Mesothelial cell of epicardium (in vitro differentiated cells): ENCODE results near the gene PDGFB. TPM values are rescaled to one million over a fixed set of nuclear protein-coding genes. Genes with fewer than 3 reads are reported as not detected.
A peak's percentile ranks its signal among the peaks of the same experiment; 100 is the strongest.

Experiments
- DNase-seq, 2 experiments: peaks; one replicate each; pipeline ENCODE4 v3.0.0; 2021; ENCODE audit warnings: low spot score in 2 of 2; ENCODE audit not compliant: unreplicated experiment in 2 of 2
- H3K27ac Mint-ChIP-seq: 2 replicates; pipeline ENCODE4 v1.8.0; 2021; ENCODE audit warnings: mixed read lengths
- H3K27me3 Mint-ChIP-seq: 2 replicates; pipeline ENCODE4 v1.8.0; 2021; ENCODE audit warnings: low read depth, mixed read lengths
- H3K36me3 Mint-ChIP-seq: 2 replicates; pipeline ENCODE4 v1.8.0; 2021; ENCODE audit warnings: mixed read lengths
- H3K4me1 Mint-ChIP-seq: 2 replicates; pipeline ENCODE4 v1.8.0; 2021; ENCODE audit warnings: mixed read lengths
- H3K4me3 Mint-ChIP-seq: 2 replicates; pipeline ENCODE4 v1.8.0; 2021; ENCODE audit warnings: mild to moderate bottlenecking, moderate library complexity, mixed read lengths
- H3K9me3 Mint-ChIP-seq: 2 replicates; pipeline ENCODE4 v1.8.0; 2021; ENCODE audit warnings: mixed read lengths
- CTCF ChIP-seq: fragments of 200-600 bp; sonication (generic); IDR thresholded peaks from one replicate; pipeline ENCODE4 v1.5.0; 2021; ENCODE audit warnings: antibody characterized with exemption; ENCODE audit not compliant: unreplicated experiment
- total RNA-seq: library from RNA; stranded (reverse); gene quantifications from 3 replicates; pipeline ENCODE4 v1.2.1, GENCODE V29; 2021

Gene PDGFB
- total RNA-seq, 1 donor from 2014 or later, result 14.7 TPM

- Mint-ChIP-seq H3K4me1 (peaks cover 19% of the 10 kb centered on the region), H3K36me3 (peaks cover 2% of the 10 kb centered on the region), H3K4me3 (no peak overlapping the region), H3K27me3 (no peaks in the 10 kb centered on the region), H3K9me3 (peaks cover 9% of the 10 kb centered on the region), H3K27ac (no peak overlapping the region)
- peak in 1 of 2 experiments; percentile 36 for DNase-seq
- no peak for TF ChIP-seq CTCF
These were observed 28.7 kb downstream of the PDGFB start for GRCh38 chr22:39216143-39216490.

- no peaks in the 10 kb centered on the region for H3K27me3 Mint-ChIP-seq
- no peaks in the 10 kb centered on the region for H3K36me3 Mint-ChIP-seq
- H3K27ac Mint-ChIP-seq, result peak overlapping the region; percentile 4
- DNase-seq, result no peak
- peak; percentile 18 for TF ChIP-seq CTCF
- H3K4me1 Mint-ChIP-seq, result peaks cover 17% of the 10 kb centered on the region
- H3K9me3 Mint-ChIP-seq, result peaks cover 9% of the 10 kb centered on the region
- no peak overlapping the region for H3K4me3 Mint-ChIP-seq
These were observed 29.2 kb downstream of the PDGFB start for GRCh38 chr22:39215426-39216142.

GRCh38 chr22:39215070-39215396 is 29.7 kb downstream of the PDGFB start:
- no peak for DNase-seq
- Mint-ChIP-seq H3K9me3 (peaks cover 7% of the 10 kb centered on the region), H3K27ac (peak overlapping the region; percentile 95), H3K36me3 (no peaks in the 10 kb centered on the region), H3K4me3 (no peak overlapping the region), H3K4me1 (peaks cover 17% of the 10 kb centered on the region), H3K27me3 (no peaks in the 10 kb centered on the region)
- no peak for TF ChIP-seq CTCF

- H3K36me3 Mint-ChIP-seq, result no peaks in the 10 kb centered on the region
- peaks cover 17% of the 10 kb centered on the region for H3K4me1 Mint-ChIP-seq
- no peak overlapping the region for H3K4me3 Mint-ChIP-seq
- peak overlapping the region; percentile 95 for H3K27ac Mint-ChIP-seq
- no peak for DNase-seq
- peaks cover 5% of the 10 kb centered on the region for H3K9me3 Mint-ChIP-seq
- no peaks in the 10 kb centered on the region for H3K27me3 Mint-ChIP-seq
- no peak for TF ChIP-seq CTCF
These were observed 30.3 kb downstream of the PDGFB start for GRCh38 chr22:39214383-39215069.

GRCh38 chr22:39214006-39214382 is 30.8 kb downstream of the PDGFB start:
- no peak for DNase-seq
- Mint-ChIP-seq H3K4me1 (peaks cover 17% of the 10 kb centered on the region), H3K27ac (peak overlapping the region; percentile 95), H3K36me3 (no peaks in the 10 kb centered on the region), H3K9me3 (peaks cover 5% of the 10 kb centered on the region), H3K27me3 (no peaks in the 10 kb centered on the region), H3K4me3 (no peak overlapping the region)
- TF ChIP-seq CTCF, result no peak
